ENCODE measurements around the gene RSL24D1. TPM values are rescaled to one million over a fixed set of nuclear protein-coding genes. Genes with fewer than 3 reads are reported as not detected.
A peak's percentile ranks its signal among the peaks of the same experiment; 100 is the strongest.

Gene RSL24D1
- total RNA-seq, 1 experiment from 2014 or later, result 115 TPM

DNA sequence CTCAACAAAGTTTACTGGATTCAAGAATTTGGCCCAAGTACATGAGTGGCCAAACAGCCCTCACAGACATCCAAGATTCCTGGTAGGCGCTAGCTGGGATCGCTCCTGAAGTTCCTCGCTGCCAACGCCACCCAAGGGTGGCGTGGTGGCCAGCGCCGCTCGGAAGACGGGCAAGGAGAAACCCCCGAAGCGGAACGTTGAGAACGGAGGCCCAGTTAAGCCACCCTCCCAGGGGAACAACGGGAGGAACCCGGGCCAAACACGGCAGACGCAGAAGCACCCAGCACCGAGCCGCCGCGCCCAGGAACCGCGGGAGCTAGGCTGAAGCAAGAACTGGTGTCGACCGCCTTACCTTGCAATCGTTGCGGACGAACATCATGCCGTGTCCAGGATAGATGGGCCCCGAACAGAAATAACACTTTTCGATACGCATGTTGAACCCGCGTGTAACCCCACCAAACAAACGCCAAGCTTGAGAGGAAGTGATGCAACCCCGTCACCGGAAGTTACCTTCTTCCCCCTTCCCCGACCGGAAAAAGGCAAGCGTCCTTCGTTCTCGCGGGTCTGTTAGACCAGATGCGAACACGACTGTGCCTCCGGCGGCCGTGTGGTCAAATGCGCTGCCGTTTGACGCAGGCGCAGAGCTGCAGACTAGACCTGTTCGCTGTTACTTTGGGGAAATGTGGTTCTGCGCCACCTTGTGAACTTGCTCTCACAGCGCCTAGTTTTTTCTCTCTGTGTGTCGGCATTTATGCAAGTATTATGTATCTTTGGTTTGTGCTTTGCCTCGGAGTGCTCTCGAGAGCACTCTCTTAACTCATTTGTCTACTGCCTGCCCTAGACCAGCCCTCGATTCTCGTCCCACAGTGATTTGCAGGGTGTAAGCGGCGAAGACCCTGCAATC is at the start of gene RSL24D1 (continued):
- TF ChIP-seq, protein P1, sequence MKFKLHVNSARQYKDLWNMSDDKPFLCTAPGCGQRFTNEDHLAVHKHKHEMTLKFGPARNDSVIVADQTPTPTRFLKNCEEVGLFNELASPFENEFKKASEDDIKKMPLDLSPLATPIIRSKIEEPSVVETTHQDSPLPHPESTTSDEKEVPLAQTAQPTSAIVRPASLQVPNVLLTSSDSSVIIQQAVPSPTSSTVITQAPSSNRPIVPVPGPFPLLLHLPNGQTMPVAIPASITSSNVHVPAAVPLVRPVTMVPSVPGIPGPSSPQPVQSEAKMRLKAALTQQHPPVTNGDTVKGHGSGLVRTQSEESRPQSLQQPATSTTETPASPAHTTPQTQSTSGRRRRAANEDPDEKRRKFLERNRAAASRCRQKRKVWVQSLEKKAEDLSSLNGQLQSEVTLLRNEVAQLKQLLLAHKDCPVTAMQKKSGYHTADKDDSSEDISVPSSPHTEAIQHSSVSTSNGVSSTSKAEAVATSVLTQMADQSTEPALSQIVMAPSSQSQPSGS (CRISPR knock-in tag; IDR thresholded peaks at IDR 0.05; ENCODE audit: borderline replicate concordance, low read depth), result no peak
- TF ChIP-seq KAT7 (CRISPR knock-in tag; IDR thresholded peaks at IDR 0.05; ENCODE audit: borderline replicate concordance) (no peak), SP1 (CRISPR knock-in tag; conservative IDR thresholded peaks at IDR 0.05) (0 out of 2 replicates have a peak, but pooled peaks have one; percentile 57), SMAD4 (CRISPR knock-in tag; IDR thresholded peaks at IDR 0.05) (no peak), ETV6 (CRISPR knock-in tag; IDR thresholded peaks at IDR 0.05) (peak; percentile 95), FOXK1 (CRISPR knock-in tag; IDR thresholded peaks at IDR 0.05) (peak; percentile 91), ESRRA (CRISPR knock-in tag; IDR thresholded peaks at IDR 0.05; ENCODE audit: borderline replicate concordance) (no peak; the same call in 1 of the 2 replicates)
- TF ChIP-seq, protein P2, sequence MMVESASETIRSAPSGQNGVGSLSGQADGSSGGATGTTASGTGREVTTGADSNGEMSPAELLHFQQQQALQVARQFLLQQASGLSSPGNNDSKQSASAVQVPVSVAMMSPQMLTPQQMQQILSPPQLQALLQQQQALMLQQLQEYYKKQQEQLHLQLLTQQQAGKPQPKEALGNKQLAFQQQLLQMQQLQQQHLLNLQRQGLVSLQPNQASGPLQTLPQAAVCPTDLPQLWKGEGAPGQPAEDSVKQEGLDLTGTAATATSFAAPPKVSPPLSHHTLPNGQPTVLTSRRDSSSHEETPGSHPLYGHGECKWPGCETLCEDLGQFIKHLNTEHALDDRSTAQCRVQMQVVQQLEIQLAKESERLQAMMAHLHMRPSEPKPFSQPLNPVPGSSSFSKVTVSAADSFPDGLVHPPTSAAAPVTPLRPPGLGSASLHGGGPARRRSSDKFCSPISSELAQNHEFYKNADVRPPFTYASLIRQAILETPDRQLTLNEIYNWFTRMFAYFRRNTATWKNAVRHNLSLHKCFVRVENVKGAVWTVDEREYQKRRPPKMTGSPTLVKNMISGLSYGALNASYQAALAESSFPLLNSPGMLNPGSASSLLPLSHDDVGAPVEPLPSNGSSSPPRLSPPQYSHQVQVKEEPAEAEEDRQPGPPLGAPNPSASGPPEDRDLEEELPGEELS (CRISPR knock-in tag; IDR thresholded peaks at IDR 0.05), result peak; percentile 89

DNA sequence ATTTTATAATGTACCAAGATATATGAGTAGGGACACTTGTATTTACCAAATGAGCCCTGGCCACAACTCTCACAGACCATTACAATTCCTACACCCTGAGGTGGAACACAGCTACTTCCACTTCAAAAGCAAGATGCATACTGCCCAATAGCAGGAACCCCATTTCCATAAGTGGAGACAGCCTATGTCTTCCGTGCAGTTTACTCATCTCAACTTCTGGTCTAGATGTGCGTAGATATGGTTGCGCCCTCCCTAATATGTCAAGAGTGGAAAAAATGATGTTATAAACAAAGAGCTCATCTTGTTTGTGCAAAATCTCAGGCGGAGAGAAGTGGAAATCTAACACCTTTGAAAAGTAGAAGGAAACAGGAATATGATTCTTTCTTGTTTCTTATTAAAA is 48.3 kb upstream of the RSL24D1 start:
- Mint-ChIP-seq H3K4me3 (no peak overlapping the region), H3K27ac (no peak overlapping the region), H3K9me3 (no peaks in the 10 kb centered on the region), H3K36me3 (no peaks in the 10 kb centered on the region), H3K4me1 (peaks cover 14% of the 10 kb centered on the region), H3K27me3 (ENCODE audit: low read depth) (no peaks in the 10 kb centered on the region)
- POLR2A ChIA-PET, result no interaction called here
- DNase-seq (ENCODE audit: low spot score) (no peak), ATAC-seq (no peak)
- CTCF ChIA-PET, result interaction anchor here (1.8 kb wide), 1 partner anchor 163 kb away, joined by 3 read pairs; the partner anchor contains the start of gene PIERCE2
- TF ChIP-seq RELA (CRISPR knock-in tag; IDR thresholded peaks at IDR 0.05; ENCODE audit: borderline replicate concordance), result no peak
- TF ChIP-seq, protein P3, sequence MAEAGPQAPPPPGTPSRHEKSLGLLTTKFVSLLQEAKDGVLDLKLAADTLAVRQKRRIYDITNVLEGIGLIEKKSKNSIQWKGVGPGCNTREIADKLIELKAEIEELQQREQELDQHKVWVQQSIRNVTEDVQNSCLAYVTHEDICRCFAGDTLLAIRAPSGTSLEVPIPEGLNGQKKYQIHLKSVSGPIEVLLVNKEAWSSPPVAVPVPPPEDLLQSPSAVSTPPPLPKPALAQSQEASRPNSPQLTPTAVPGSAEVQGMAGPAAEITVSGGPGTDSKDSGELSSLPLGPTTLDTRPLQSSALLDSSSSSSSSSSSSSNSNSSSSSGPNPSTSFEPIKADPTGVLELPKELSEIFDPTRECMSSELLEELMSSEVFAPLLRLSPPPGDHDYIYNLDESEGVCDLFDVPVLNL (CRISPR knock-in tag; IDR thresholded peaks at IDR 0.05; ENCODE audit: borderline replicate concordance, low read depth), result no peak
- TF ChIP-seq, protein P4, sequence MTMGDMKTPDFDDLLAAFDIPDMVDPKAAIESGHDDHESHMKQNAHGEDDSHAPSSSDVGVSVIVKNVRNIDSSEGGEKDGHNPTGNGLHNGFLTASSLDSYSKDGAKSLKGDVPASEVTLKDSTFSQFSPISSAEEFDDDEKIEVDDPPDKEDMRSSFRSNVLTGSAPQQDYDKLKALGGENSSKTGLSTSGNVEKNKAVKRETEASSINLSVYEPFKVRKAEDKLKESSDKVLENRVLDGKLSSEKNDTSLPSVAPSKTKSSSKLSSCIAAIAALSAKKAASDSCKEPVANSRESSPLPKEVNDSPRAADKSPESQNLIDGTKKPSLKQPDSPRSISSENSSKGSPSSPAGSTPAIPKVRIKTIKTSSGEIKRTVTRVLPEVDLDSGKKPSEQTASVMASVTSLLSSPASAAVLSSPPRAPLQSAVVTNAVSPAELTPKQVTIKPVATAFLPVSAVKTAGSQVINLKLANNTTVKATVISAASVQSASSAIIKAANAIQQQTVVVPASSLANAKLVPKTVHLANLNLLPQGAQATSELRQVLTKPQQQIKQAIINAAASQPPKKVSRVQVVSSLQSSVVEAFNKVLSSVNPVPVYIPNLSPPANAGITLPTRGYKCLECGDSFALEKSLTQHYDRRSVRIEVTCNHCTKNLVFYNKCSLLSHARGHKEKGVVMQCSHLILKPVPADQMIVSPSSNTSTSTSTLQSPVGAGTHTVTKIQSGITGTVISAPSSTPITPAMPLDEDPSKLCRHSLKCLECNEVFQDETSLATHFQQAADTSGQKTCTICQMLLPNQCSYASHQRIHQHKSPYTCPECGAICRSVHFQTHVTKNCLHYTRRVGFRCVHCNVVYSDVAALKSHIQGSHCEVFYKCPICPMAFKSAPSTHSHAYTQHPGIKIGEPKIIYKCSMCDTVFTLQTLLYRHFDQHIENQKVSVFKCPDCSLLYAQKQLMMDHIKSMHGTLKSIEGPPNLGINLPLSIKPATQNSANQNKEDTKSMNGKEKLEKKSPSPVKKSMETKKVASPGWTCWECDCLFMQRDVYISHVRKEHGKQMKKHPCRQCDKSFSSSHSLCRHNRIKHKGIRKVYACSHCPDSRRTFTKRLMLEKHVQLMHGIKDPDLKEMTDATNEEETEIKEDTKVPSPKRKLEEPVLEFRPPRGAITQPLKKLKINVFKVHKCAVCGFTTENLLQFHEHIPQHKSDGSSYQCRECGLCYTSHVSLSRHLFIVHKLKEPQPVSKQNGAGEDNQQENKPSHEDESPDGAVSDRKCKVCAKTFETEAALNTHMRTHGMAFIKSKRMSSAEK (CRISPR knock-in tag; IDR thresholded peaks at IDR 0.05; ENCODE audit: borderline replicate concordance), result no peak
- TF ChIP-seq SMAD4 (CRISPR knock-in tag; IDR thresholded peaks at IDR 0.05), result no peak
- no peak for TF ChIP-seq ZNF416 (CRISPR knock-in tag; IDR thresholded peaks at IDR 0.05)
- TF ChIP-seq, protein P5, sequence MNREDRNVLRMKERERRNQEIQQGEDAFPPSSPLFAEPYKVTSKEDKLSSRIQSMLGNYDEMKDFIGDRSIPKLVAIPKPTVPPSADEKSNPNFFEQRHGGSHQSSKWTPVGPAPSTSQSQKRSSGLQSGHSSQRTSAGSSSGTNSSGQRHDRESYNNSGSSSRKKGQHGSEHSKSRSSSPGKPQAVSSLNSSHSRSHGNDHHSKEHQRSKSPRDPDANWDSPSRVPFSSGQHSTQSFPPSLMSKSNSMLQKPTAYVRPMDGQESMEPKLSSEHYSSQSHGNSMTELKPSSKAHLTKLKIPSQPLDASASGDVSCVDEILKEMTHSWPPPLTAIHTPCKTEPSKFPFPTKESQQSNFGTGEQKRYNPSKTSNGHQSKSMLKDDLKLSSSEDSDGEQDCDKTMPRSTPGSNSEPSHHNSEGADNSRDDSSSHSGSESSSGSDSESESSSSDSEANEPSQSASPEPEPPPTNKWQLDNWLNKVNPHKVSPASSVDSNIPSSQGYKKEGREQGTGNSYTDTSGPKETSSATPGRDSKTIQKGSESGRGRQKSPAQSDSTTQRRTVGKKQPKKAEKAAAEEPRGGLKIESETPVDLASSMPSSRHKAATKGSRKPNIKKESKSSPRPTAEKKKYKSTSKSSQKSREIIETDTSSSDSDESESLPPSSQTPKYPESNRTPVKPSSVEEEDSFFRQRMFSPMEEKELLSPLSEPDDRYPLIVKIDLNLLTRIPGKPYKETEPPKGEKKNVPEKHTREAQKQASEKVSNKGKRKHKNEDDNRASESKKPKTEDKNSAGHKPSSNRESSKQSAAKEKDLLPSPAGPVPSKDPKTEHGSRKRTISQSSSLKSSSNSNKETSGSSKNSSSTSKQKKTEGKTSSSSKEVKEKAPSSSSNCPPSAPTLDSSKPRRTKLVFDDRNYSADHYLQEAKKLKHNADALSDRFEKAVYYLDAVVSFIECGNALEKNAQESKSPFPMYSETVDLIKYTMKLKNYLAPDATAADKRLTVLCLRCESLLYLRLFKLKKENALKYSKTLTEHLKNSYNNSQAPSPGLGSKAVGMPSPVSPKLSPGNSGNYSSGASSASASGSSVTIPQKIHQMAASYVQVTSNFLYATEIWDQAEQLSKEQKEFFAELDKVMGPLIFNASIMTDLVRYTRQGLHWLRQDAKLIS (CRISPR knock-in tag; IDR thresholded peaks at IDR 0.05; ENCODE audit: borderline replicate concordance), result no peak
- TF ChIP-seq, protein P6, sequence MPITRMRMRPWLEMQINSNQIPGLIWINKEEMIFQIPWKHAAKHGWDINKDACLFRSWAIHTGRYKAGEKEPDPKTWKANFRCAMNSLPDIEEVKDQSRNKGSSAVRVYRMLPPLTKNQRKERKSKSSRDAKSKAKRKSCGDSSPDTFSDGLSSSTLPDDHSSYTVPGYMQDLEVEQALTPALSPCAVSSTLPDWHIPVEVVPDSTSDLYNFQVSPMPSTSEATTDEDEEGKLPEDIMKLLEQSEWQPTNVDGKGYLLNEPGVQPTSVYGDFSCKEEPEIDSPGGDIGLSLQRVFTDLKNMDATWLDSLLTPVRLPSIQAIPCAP (CRISPR knock-in tag; IDR thresholded peaks at IDR 0.05), result no peak
- TF ChIP-seq CREB1 (CRISPR knock-in tag; IDR thresholded peaks at IDR 0.05), result no peak
- TF ChIP-seq ETV6 (CRISPR knock-in tag; IDR thresholded peaks at IDR 0.05), result no peak
- TF ChIP-seq, protein P7, sequence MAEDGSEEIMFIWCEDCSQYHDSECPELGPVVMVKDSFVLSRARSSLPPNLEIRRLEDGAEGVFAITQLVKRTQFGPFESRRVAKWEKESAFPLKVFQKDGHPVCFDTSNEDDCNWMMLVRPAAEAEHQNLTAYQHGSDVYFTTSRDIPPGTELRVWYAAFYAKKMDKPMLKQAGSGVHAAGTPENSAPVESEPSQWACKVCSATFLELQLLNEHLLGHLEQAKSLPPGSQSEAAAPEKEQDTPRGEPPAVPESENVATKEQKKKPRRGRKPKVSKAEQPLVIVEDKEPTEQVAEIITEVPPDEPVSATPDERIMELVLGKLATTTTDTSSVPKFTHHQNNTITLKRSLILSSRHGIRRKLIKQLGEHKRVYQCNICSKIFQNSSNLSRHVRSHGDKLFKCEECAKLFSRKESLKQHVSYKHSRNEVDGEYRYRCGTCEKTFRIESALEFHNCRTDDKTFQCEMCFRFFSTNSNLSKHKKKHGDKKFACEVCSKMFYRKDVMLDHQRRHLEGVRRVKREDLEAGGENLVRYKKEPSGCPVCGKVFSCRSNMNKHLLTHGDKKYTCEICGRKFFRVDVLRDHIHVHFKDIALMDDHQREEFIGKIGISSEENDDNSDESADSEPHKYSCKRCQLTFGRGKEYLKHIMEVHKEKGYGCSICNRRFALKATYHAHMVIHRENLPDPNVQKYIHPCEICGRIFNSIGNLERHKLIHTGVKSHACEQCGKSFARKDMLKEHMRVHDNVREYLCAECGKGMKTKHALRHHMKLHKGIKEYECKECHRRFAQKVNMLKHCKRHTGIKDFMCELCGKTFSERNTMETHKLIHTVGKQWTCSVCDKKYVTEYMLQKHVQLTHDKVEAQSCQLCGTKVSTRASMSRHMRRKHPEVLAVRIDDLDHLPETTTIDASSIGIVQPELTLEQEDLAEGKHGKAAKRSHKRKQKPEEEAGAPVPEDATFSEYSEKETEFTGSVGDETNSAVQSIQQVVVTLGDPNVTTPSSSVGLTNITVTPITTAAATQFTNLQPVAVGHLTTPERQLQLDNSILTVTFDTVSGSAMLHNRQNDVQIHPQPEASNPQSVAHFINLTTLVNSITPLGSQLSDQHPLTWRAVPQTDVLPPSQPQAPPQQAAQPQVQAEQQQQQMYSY (CRISPR knock-in tag; IDR thresholded peaks at IDR 0.05), result no peak

Data from WTC11 (cell line).